Fibroblast of lung (primary cell): ENCODE results near the gene LMNA. TPM values are rescaled to one million over a fixed set of nuclear protein-coding genes. Genes with fewer than 3 reads are reported as not detected.

ENCODE experiments used
- DNase-seq, 2 donors: peaks; one replicate each; pipeline versions ENCODE4 v3.0.0 to v3.0.0-alpha.2; 2010; ENCODE audit warnings: low read depth in 2 of 2
- H2AFZ ChIP-seq: 2 replicates; pipeline ENCODE4 v1.5.1; 2012; ENCODE audit warnings: low read length, control low read depth, inconsistent platforms
- H3K27ac ChIP-seq: 2 replicates; pipeline ENCODE4 v1.5.1; 2011; ENCODE audit warnings: low read length, control low read depth; ENCODE audit not compliant: insufficient read depth
- H3K27me3 ChIP-seq: 2 replicates; pipeline ENCODE4 v1.5.1; 2011; ENCODE audit warnings: mild to moderate bottlenecking, low read length; ENCODE audit not compliant: control insufficient read depth, insufficient read depth
- H3K36me3 ChIP-seq: 2 replicates; pipeline ENCODE4 v1.5.1; 2011; ENCODE audit warnings: low read length; ENCODE audit not compliant: control insufficient read depth, insufficient read depth
- H3K4me1 ChIP-seq: 2 replicates; pipeline ENCODE4 v1.5.1; 2011; ENCODE audit warnings: low read length; ENCODE audit not compliant: control insufficient read depth, insufficient read depth; ENCODE audit errors: extremely low read depth
- H3K4me2 ChIP-seq: 2 replicates; pipeline ENCODE4 v1.5.1; 2011; ENCODE audit warnings: low read length, control low read depth; ENCODE audit not compliant: insufficient read depth; ENCODE audit errors: extremely low read depth
- H3K4me3 ChIP-seq, 4 experiments: fragments of 200-600 bp in 1 of 4; sonication (generic) in 1 of 4; replicated peaks in 1 of 4; 2 replicates each; pipeline ENCODE4 v1.5.1; 2011 to 2016; ENCODE audit warnings: low read length in 4 of 4, low read depth in 3 of 4, mild to moderate bottlenecking in 3 of 4, control low read depth in 2 of 4, inconsistent platforms in 1 of 4, mixed read lengths in 1 of 4; ENCODE audit not compliant: insufficient read depth in 1 of 4; ENCODE audit errors: control extremely low read depth in 1 of 4
- H3K79me2 ChIP-seq: 2 replicates; pipeline ENCODE4 v1.5.1; 2012; ENCODE audit warnings: mild to moderate bottlenecking, low read length, inconsistent platforms; ENCODE audit not compliant: control insufficient read depth, insufficient read depth
- H3K9ac ChIP-seq: 2 replicates; pipeline ENCODE4 v1.5.1; 2011; ENCODE audit warnings: mild to moderate bottlenecking, low read length, control low read depth; ENCODE audit not compliant: insufficient read depth
- H3K9me3 ChIP-seq: 2 replicates; pipeline ENCODE4 v1.5.1; 2012; ENCODE audit warnings: low read depth, low read length; ENCODE audit not compliant: control insufficient read depth, insufficient read depth
- H4K20me1 ChIP-seq: 2 replicates; pipeline ENCODE4 v1.5.1; 2011; ENCODE audit warnings: low read length; ENCODE audit not compliant: control insufficient read depth, insufficient read depth; ENCODE audit errors: extremely low read depth
- EZH2 ChIP-seq: IDR thresholded peaks from 2 replicates; pipeline ENCODE4 v1.5.1; 2012; ENCODE audit warnings: low read length, control low read depth, mild to moderate bottlenecking; ENCODE audit errors: missing control alignments
- polyA plus RNA-seq, 2 donors: library from polyadenylated mRNA; depleted of rRNA in 1 of 2; stranded (reverse) in 1 of 2; unstranded in 1 of 2; fragments of >200 nt; gene quantifications; 2 replicates each; pipeline ENCODE4 v1.2.1, GENCODE V29; 2011 to 2012; ENCODE audit warnings: missing spikeins in 1 of 2
- total RNA-seq: library from RNA; depleted of rRNA; stranded (reverse); fragments of >200 nt; gene quantifications from 2 replicates; pipeline ENCODE4 v1.2.1, GENCODE V29; 2014
- TF ChIP-seq, protein P1 (sequence below), 2 donors: IDR thresholded peaks in 1 of 2; conservative IDR thresholded peaks in 1 of 2; 1 replicate in 1 of 2; 2 replicates in 1 of 2; pipeline ENCODE4 v1.5.1; 2011 to 2012; ENCODE audit warnings: low read length in 2 of 2, control low read depth in 1 of 2, inconsistent platforms in 1 of 2, low read depth in 1 of 2, mild to moderate bottlenecking in 1 of 2

The LMNA gene
- total and polyA plus RNA-seq, 2 donors (not counting 1 experiment from before 2014, with no cell fraction given), result 613 to 1,150 TPM

DNA sequence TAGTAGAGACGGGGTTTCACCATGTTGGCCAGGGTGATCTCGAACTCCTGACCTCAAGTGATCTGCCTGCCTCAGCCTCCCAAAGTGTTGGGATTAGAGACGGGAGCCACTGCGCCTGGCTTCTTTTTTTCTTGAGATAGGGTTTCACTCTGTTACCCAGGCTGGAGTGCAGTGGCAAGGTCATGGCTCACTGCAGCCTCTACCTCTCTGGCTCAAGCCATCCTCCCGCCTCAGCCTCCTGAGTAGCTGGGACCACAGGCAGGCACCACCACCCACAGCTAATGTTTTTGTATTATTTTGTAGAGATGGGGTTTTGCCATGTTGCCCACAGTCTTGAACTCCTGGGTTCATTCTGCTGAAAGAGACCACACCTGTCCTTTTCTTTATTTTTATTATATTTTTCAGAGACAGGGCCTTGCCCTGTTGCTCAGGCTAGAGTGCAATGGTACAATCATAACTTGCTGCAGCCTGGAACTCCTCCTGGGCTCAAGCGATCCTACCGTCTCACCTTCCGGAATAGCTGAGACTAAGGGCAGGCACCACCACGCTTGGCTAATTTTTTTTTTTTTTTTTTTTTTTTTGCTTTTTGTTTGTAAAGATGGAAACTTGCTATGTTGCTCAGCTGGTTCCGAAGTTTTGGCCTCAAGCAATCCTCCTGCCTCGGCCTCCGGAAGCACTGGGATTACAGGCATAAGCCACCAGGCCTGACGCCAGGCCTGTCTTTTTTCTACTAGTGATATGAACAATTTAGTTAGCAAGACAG lies 3.1 kb downstream of the LMNA start:
- H3K36me3 ChIP-seq, result peaks cover 4% of the 10 kb centered on the region
- H3K4me1 ChIP-seq, result peaks cover 29% of the 10 kb centered on the region
- H2AFZ ChIP-seq, result no peak overlapping the region
- H3K4me2 ChIP-seq, result peak overlapping the region; percentile 90
- peaks cover 3% of the 10 kb centered on the region for H4K20me1 ChIP-seq
- no peaks in the 10 kb centered on the region for H3K9me3 ChIP-seq
- H3K27me3 ChIP-seq, result no peaks in the 10 kb centered on the region
- H3K27ac ChIP-seq, result peak overlapping the region; percentile 99
- TF ChIP-seq, protein P1, sequence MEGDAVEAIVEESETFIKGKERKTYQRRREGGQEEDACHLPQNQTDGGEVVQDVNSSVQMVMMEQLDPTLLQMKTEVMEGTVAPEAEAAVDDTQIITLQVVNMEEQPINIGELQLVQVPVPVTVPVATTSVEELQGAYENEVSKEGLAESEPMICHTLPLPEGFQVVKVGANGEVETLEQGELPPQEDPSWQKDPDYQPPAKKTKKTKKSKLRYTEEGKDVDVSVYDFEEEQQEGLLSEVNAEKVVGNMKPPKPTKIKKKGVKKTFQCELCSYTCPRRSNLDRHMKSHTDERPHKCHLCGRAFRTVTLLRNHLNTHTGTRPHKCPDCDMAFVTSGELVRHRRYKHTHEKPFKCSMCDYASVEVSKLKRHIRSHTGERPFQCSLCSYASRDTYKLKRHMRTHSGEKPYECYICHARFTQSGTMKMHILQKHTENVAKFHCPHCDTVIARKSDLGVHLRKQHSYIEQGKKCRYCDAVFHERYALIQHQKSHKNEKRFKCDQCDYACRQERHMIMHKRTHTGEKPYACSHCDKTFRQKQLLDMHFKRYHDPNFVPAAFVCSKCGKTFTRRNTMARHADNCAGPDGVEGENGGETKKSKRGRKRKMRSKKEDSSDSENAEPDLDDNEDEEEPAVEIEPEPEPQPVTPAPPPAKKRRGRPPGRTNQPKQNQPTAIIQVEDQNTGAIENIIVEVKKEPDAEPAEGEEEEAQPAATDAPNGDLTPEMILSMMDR (conservative IDR thresholded peaks at IDR 0.05 in 1 of 2, IDR thresholded peaks at IDR 0.05 in 1 of 2; ENCODE audit: low read depth in 1 of 2, low read length in 2 of 2), result no peak
- TF ChIP-seq EZH2, result no peak
- peaks cover 81% of the 10 kb centered on the region for H3K79me2 ChIP-seq
- peak overlapping the region; percentile 91 to 100 (median 96) for H3K4me3 ChIP-seq
- DNase-seq, result no peak
- H3K9ac ChIP-seq, result peak overlapping the region; percentile 53

DNA sequence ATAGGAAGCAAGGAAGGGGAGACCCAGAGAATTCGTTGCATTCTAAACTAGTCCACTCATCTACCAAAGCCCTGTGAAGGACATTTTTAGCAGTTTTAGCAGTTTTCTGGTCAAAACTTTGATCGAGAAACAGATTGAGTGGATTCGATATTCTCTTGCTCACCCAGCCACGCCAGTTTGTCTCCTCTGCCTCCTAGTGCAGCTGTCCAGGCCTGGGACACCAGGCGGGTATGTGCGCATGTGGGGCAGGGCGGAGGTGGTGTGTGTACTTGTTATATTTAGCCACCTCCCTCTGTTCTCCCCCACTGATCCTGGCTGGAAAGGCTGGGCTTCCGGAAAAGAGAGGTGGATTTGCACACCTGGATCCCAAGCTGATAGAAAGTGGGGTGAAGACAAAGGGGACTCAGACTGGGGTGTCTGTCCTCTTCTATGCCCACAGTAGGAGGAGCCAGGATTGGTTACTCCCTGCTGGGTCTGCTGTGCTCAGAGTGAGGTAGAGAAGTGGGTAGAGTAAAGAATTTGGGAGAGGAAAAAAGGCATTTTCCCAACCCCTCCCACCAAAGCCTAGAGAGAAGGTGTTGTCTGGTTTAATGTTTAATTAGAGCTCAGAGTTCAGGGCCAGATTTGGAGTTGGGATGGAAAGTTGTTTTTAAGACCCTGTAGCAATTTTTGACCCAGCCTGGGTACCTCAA lies 3.8 kb downstream of the LMNA start:
- peak overlapping the region; percentile 99 for H3K27ac ChIP-seq
- peaks cover 3% of the 10 kb centered on the region for H4K20me1 ChIP-seq
- H3K27me3 ChIP-seq, result no peaks in the 10 kb centered on the region
- H3K36me3 ChIP-seq, result peaks cover 4% of the 10 kb centered on the region
- no peaks in the 10 kb centered on the region for H3K9me3 ChIP-seq
- peak overlapping the region; percentile 90 for H3K4me2 ChIP-seq
- H3K79me2 ChIP-seq, result peaks cover 88% of the 10 kb centered on the region
- no peak for TF ChIP-seq EZH2
- TF ChIP-seq, protein P1 (conservative IDR thresholded peaks at IDR 0.05 in 1 of 2, IDR thresholded peaks at IDR 0.05 in 1 of 2; ENCODE audit: low read depth in 1 of 2, low read length in 2 of 2), result no peak
- DNase-seq, result no peak
- peak overlapping the region; percentile 53 for H3K9ac ChIP-seq
- peak overlapping the region; percentile 91 to 100 (median 96) for H3K4me3 ChIP-seq
- H3K4me1 ChIP-seq, result peaks cover 27% of the 10 kb centered on the region
- no peak overlapping the region for H2AFZ ChIP-seq

DNA sequence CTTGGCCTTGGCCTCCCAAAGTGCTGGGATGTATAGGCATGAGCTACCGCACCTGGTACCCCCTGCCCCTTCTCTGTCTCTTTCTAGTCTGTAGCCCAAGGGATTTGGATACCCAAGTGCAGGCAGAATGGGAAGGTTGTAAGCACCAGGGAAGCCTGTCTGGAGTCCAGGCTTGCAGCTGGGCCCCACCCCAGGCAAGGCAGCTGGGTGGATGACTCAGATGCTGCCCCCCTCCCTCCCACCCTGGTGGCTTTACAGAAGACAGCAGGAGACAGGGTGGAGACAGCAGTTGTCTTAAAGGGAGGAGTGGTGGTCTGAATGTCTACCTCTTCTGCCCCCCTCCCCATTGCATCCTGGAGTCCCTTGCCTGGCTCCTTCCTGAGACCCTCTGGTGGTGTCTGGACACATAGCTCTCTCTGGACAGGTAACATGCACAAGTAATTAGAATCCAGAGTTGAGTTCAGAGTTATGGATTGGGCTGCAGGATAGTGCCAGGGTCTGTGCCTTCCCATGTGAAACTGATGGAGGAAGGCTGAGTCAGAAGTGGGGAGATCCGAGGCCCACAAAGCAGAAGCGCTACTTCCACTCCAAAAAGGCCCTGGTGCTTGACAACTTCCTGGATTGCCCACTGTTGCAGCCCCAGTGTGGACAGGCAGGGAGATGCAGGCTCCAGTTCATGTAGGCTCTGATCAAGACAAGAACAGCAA lies 5.1 kb downstream of the LMNA start:
- Histone ChIP-seq H3K79me2 (peaks cover 98% of the 10 kb centered on the region), H3K27me3 (no peaks in the 10 kb centered on the region), H2AFZ (no peak overlapping the region), H3K27ac (peak overlapping the region; percentile 99), H4K20me1 (peaks cover 3% of the 10 kb centered on the region), H3K36me3 (peaks cover 7% of the 10 kb centered on the region), H3K4me1 (peaks cover 26% of the 10 kb centered on the region), H3K4me3 (peak overlapping the region; percentile 23 to 100 (median 48)), H3K9ac (peak overlapping the region; percentile 52), H3K4me2 (peak overlapping the region; percentile 85), H3K9me3 (no peaks in the 10 kb centered on the region)
- peak; percentile 77 to 78 for DNase-seq
- TF ChIP-seq EZH2, result no peak
- TF ChIP-seq, protein P1 (conservative IDR thresholded peaks at IDR 0.05 in 1 of 2, IDR thresholded peaks at IDR 0.05 in 1 of 2; ENCODE audit: low read depth in 1 of 2, low read length in 2 of 2), result peak in 1 of 2 donors; percentile 5
